AG04449 (cell line): ENCODE measurements around the gene MAG.
A peak's percentile ranks its signal among the peaks of the same experiment; 100 is the strongest.

Experiments
- CTCF ChIA-PET: fragments of 350-600 bp; formaldehyde crosslinking; extraction: SDS; loops from one replicate; lab custom pipeline; 2021; ENCODE audit warnings: antibody characterized with exemption; lab: Yijun Ruan, JAX
- POLR2A ChIA-PET: fragments of 400-600, 350-600 bp; formaldehyde crosslinking; extraction: SDS; loops from one replicate; lab custom pipeline; 2020; ENCODE audit warnings: antibody characterized with exemption, inconsistent platforms; lab: Yijun Ruan, JAX
- DNase-seq: peaks from one replicate; pipeline ENCODE4 v3.0.0-alpha.2; 2010; ENCODE audit warnings: low read depth, low spot score
- H3K4me3 ChIP-seq: 2 replicates; pipeline ENCODE4 v1.5.1; 2011; ENCODE audit warnings: low read depth, mild to moderate bottlenecking, control low read depth, low read length
- CTCF ChIP-seq: IDR thresholded peaks from one replicate; pipeline ENCODE4 v1.5.1; 2011; ENCODE audit warnings: mild to moderate bottlenecking, moderate library complexity, low read length, control low read depth, inconsistent platforms; ENCODE audit not compliant: insufficient read depth; ENCODE audit errors: missing control alignments

Gene MAG

DNA sequence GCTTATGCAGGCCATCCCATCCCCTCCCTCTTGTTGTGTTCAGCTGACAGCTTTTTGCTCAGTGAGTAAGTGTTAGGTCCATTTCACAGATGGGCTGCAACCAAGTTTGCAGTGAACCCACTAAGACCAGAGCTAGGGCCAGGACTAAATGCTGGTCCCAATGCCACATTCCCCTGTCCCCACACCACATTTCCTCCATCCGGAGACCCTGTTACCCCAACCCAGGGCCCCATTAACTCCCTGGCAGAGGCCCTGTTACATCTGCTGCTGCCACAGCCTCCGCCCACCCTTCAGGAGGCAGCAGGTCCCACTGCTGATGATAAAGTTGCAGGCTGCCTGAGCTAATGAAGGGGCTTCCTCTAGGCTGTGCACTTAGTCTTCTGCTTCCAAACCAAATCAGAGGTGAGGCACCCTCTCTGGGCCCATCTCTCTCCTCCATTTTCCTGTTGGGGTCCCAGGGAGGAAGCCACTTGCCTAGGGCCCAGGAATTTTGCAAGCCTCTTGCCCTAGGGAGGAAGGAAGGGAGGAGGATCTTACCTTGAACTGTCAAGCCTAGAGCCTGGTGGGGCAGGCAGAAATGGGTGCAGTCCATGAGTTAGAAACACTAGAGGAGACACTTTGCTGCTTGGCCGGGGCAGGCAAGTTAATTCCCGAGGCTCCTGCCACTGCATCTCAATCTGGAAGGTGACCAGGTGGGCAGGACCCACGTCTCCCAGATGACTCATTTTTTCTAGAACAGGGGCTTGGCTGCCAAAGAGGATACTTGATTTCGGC, 26.6 kb upstream of the MAG start:
- H3K4me3 ChIP-seq = no peak overlapping the region
- TF ChIP-seq CTCF = no peak
- ChIA-PET CTCF (interaction anchor here (0.5 to 1.5 kb wide), 2 partner anchors 23 to 130 kb away, joined by 3 to 6 read pairs; partner anchors contain the start of gene LGI4), POLR2A (no interaction called here)
- no peak for DNase-seq

DNA sequence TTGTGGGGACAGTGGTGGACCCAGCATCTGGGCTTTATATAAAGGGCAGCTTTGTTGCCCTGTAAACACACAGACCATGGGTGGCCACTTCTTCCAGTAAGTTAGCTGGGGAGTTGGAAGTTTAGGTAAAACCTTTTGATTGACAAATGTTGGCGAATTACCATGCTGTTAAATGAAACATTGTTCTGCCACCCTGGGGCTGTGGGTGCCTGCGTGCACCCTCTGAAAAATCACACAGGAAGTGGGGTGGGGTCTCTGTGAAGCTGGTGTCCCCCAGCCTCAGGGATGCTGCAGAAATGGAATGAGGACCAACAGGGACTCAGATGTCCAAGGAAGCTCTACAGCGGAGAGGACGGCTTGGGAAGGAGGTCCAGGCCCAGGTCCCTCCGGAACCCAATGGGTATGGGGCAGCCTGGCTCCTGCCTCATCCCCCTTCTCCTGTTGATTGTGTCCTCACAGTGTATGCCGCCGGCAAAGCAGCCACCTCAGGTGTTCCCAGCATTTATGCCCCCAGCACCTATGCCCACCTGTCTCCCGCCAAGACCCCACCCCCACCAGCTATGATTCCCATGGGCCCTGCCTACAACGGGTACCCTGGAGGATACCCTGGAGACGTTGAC, 26.0 kb upstream of the MAG start:
- no peak for DNase-seq
- POLR2A ChIA-PET = no interaction called here
- CTCF ChIA-PET = interaction anchor here (0.5 to 1.4 kb wide), 2 partner anchors 22 to 282 kb away, joined by 3 read pairs; no protein-coding TSS in a partner anchor
- H3K4me3 ChIP-seq = no peak overlapping the region
- TF ChIP-seq CTCF = no peak

DNA sequence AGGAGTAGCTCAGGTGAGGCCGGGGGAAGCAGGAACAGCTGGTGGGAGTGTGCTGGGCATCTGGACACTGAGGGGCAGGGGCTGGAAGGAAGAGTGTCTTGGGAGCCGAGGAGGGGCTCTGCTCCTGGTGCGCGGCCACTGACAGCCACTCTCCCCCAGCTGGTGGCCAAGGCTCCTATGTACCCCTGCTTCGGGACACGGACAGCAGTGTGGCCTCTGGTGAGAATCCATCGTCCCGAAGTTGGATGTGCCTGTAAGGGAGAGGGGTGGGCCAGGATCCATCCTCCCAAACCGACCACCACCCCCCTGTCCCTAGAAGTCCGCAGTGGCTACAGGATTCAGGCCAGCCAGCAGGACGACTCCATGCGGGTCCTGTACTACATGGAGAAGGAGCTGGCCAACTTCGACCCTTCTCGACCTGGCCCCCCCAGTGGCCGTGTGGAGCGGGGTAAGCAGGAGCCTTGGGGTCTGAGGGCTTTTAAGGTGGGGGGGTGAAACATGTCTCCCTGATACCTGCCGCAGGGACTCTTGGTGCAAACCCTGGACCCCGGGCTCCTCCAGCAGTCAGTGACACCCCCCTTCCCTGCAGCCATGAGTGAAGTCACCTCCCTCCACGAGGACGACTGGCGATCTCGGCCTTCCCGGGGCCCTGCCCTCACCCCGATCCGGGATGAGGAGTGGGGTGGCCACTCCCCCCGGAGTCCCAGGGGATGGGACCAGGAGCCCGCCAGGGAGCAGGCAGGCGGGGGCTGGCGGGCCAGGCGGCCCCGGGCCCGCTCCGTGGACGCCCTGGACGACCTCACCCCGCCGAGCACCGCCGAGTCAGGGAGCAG, 25.2 kb upstream of the MAG start:
- no peak for DNase-seq
- POLR2A ChIA-PET = no interaction called here
- CTCF ChIA-PET = interaction anchor here (1.4 kb wide), 1 partner anchor 282 kb away, joined by 3 read pairs; no protein-coding TSS in a partner anchor
- H3K4me3 ChIP-seq = peak overlapping the region; percentile 82
- TF ChIP-seq CTCF = no peak

DNA sequence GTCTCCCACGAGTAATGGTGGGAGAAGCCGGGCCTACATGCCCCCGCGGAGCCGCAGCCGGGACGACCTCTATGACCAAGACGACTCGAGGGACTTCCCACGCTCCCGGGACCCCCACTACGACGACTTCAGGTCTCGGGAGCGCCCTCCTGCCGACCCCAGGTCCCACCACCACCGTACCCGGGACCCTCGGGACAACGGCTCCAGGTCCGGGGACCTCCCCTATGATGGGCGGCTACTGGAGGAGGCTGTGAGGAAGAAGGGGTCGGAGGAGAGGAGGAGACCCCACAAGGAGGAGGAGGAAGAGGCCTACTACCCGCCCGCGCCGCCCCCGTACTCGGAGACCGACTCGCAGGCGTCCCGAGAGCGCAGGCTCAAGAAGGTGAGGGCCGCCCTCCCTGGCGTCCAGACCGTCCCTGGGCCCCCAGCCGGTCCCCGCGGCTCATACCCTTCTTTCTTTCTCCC, 24.6 kb upstream of the MAG start:
- POLR2A ChIA-PET = no interaction called here
- no peak for DNase-seq
- H3K4me3 ChIP-seq = peak overlapping the region; percentile 82
- CTCF ChIA-PET = interaction anchor here (1.4 to 1.5 kb wide), 2 partner anchors 14 to 281 kb away, joined by 3 read pairs; no protein-coding TSS in a partner anchor
- no peak for TF ChIP-seq CTCF

GRCh38 chr19:35267818-35268535, 24.0 kb upstream of the MAG start:
- H3K4me3 ChIP-seq = peak overlapping the region; percentile 82
- ChIA-PET POLR2A (interaction anchor here (0.6 kb wide), 1 partner anchor 18 kb away, joined by 3 read pairs; no protein-coding TSS in a partner anchor), CTCF (interaction anchor here (1.5 to 1.6 kb wide), 2 partner anchors 13 to 126 kb away, joined by 3 to 8 read pairs; no protein-coding TSS in a partner anchor)
- no peak for TF ChIP-seq CTCF
- DNase-seq = no peak
